NCI-H1417 (cell line): ENCODE data around the gene FBXW5.

Experiments used
- DNase-seq, 3 experiments: peaks; one replicate each; lab custom pipeline; 2025; lab: John Stamatoyannopoulos, UW

Gene FBXW5

GRCh38 chr9:136944519-136945332 is at the start of gene FBXW5, which contains the start of gene C8G:
Gene FBXW5, minus strand, starts transcription at chr9:136944738. Its CDS starts 655 bp downstream, at chr9:136944083.
Gene C8G, plus strand, starts transcription at chr9:136945243. Its CDS starts 78 bp downstream, at chr9:136945321.
- DNase-seq, result peak; percentile 92 to 98 (median 97)

- DNase-seq, result no peak
These were observed 48.4 kb upstream of the FBXW5 start for GRCh38 chr9:136992819-136993369.

- peak; percentile 81 to 90 (median 88) for DNase-seq
These were observed 47.7 kb upstream of the FBXW5 start, which contains the start of gene PAXX for GRCh38 chr9:136991993-136992818. Gene PAXX, plus strand, starts transcription at chr9:136992422. Its CDS starts 22 bp downstream, at chr9:136992444.

GRCh38 chr9:136990242-136990911 is 45.8 kb upstream of the FBXW5 start:
- DNase-seq, result peak in 2 of 3 experiments; percentile 19 to 67

- DNase-seq, result no peak
These were observed 44.3 kb upstream of the FBXW5 start for GRCh38 chr9:136988872-136989271.

- DNase-seq, result no peak
These were observed 41.3 kb upstream of the FBXW5 start for GRCh38 chr9:136985853-136986252.

GRCh38 chr9:136985027-136985602 is 40.6 kb upstream of the FBXW5 start:
- DNase-seq, result no peak

GRCh38 chr9:136984464-136985026 is 40.0 kb upstream of the FBXW5 start:
- DNase-seq, result no peak

GRCh38 chr9:136983656-136984314 is 39.2 kb upstream of the FBXW5 start:
- no peak for DNase-seq

GRCh38 chr9:136983167-136983566 is 38.6 kb upstream of the FBXW5 start:
- DNase-seq, result no peak

- no peak for DNase-seq
These were observed 37.9 kb upstream of the FBXW5 start, which contains the start of gene LCNL1 for GRCh38 chr9:136982232-136983051. Gene LCNL1, plus strand, starts transcription at chr9:136982993. Its CDS starts 594 bp downstream, at chr9:136983587.

GRCh38 chr9:136981588-136982231 is 37.2 kb upstream of the FBXW5 start:
- DNase-seq, result no peak

- no peak for DNase-seq
These were observed 36.3 kb upstream of the FBXW5 start for GRCh38 chr9:136980669-136981478.

- no peak for DNase-seq
These were observed 35.4 kb upstream of the FBXW5 start for GRCh38 chr9:136979769-136980587.

GRCh38 chr9:136978865-136979544 is 34.5 kb upstream of the FBXW5 start:
- DNase-seq, result no peak

GRCh38 chr9:136978073-136978864 is 33.7 kb upstream of the FBXW5 start:
- peak; percentile 21 to 72 (median 62) for DNase-seq
